OCI-LY7 (cell line): ENCODE data around the gene TM7SF2. TPM values are rescaled to one million over a fixed set of nuclear protein-coding genes. Genes with fewer than 3 reads are reported as not detected.

Source experiments
- Bru-seq: library from RNA; stranded (reverse); fragments of 400-500 nt; gene quantifications from one replicate; lab custom pipeline; 2021; lab: Mats Ljungman, UMichigan
- BruChase-seq, 2 experiments: library from RNA; stranded (reverse); fragments of 400-500 nt; gene quantifications; one replicate each; lab custom pipeline; 2021; lab: Mats Ljungman, UMichigan
- BruUV-seq: library from RNA; stranded (reverse); fragments of 400-500 nt; replicated peaks from 2 replicates; lab custom pipeline; 2021; lab: Mats Ljungman, UMichigan
- CTCF ChIA-PET: fragments of 300-600 bp; sonication (Branson Sonifier 250); formaldehyde crosslinking; loops from one replicate; lab custom pipeline; 2022; ENCODE audit warnings: antibody characterized with exemption; ENCODE audit not compliant: unreplicated experiment; lab: Charles Lee
- POLR2A ChIA-PET: fragments of 300-600 bp; sonication (Branson Sonifier 250); formaldehyde crosslinking; loops from one replicate; lab custom pipeline; 2022; ENCODE audit warnings: antibody characterized with exemption; lab: Charles Lee
- DNase-seq: peaks from one replicate; pipeline ENCODE4 v3.0.0-alpha.2; 2015; ENCODE audit warnings: low spot score
- H2AFZ ChIP-seq: fragments of 200-600 bp; sonication (generic), shearing (Covaris generic); 2 replicates; pipeline ENCODE4 v1.6.1; 2014; ENCODE audit warnings: mild to moderate bottlenecking, antibody characterized with exemption, low read length, moderate library complexity
- H3K27ac ChIP-seq: fragments of 200-600 bp; sonication (generic); 2 replicates; pipeline ENCODE4 v1.5.1; 2014; ENCODE audit warnings: mixed run types, low read depth, mild to moderate bottlenecking, moderate library complexity, low read length, inconsistent platforms; ENCODE audit not compliant: poor library complexity, severe bottlenecking
- H3K36me3 ChIP-seq: fragments of 200-600 bp; sonication (generic); 2 replicates; pipeline ENCODE4 v1.6.1; 2014; ENCODE audit warnings: mild to moderate bottlenecking, antibody characterized with exemption, low read length, moderate library complexity, mixed read lengths; ENCODE audit not compliant: insufficient read depth
- H3K4me1 ChIP-seq: fragments of 200-600 bp; sonication (generic); 2 replicates; pipeline ENCODE4 v1.5.1; 2014; ENCODE audit warnings: mild to moderate bottlenecking, low read length; ENCODE audit not compliant: insufficient read depth, poor library complexity, severe bottlenecking
- H3K4me2 ChIP-seq: fragments of 200-600 bp; sonication (generic); 2 replicates; pipeline ENCODE4 v1.6.1; 2014; ENCODE audit warnings: mild to moderate bottlenecking, low read length
- H3K4me3 ChIP-seq: fragments of 200-600 bp; sonication (generic); 2 replicates; pipeline ENCODE4 v1.5.1; 2014; ENCODE audit warnings: mild to moderate bottlenecking, low read depth, low read length; ENCODE audit not compliant: poor library complexity, severe bottlenecking
- H3K79me2 ChIP-seq: fragments of 200-600 bp; sonication (generic); 2 replicates; pipeline ENCODE4 v1.6.1; 2016; ENCODE audit warnings: low read depth, mild to moderate bottlenecking, low read length, moderate library complexity, mixed read lengths; ENCODE audit not compliant: insufficient read depth
- H3K9me2 ChIP-seq: fragments of 200-600 bp; sonication (generic); 2 replicates; pipeline ENCODE4 v1.6.1; 2016; ENCODE audit warnings: mild to moderate bottlenecking, low read length, mixed read lengths; ENCODE audit not compliant: insufficient read depth
- H3K9me3 ChIP-seq: fragments of 200-600 bp; sonication (generic); 2 replicates; pipeline ENCODE4 v1.6.1; 2014; ENCODE audit warnings: mild to moderate bottlenecking, mixed run types, low read length, mixed read lengths
- H4K20me1 ChIP-seq: fragments of 200-600 bp; sonication (generic); 2 replicates; pipeline ENCODE4 v1.6.1; 2014; ENCODE audit warnings: mild to moderate bottlenecking, antibody characterized with exemption, low read length, moderate library complexity, mixed read lengths; ENCODE audit not compliant: insufficient read depth
- EZH2phosphoT487 ChIP-seq: fragments of 200-600 bp; sonication (generic); IDR thresholded peaks from 2 replicates; pipeline ENCODE4 v1.6.1; 2018; ENCODE audit warnings: low read depth, borderline replicate concordance, mild to moderate bottlenecking, mixed run types, antibody characterized with exemption, low read length, moderate library complexity, mixed read lengths
- intact Hi-C: fragments of 100-400 bp; cut with micrococcal nuclease; formaldehyde crosslinking; loops from one replicate; pipeline ENCODE4 v1.10.0; 2022; ENCODE audit not compliant: unreplicated experiment
- long read RNA-seq: library from polyadenylated mRNA; stranded (forward); transcript quantifications from one replicate; pipeline ENCODE4 v2.0.0, GENCODE V29; 2022
- total RNA-seq, 2 experiments: library from RNA; depleted of rRNA in 1 of 2; stranded (reverse); fragments of >200 nt in 1 of 2; shearing (Covaris generic) in 1 of 2; gene quantifications; 2 replicates each; pipeline ENCODE4 v1.2.3, GENCODE V29; 2014 to 2022
- TF ChIP-seq, protein P1 (sequence below): fragments of 200-600 bp; sonication (generic); conservative IDR thresholded peaks from 2 replicates; pipeline ENCODE4 v1.5.1; 2014; ENCODE audit warnings: mild to moderate bottlenecking, antibody characterized with exemption, low read length, moderate library complexity, mixed read lengths

Gene TM7SF2
- total RNA-seq (2014; rRNA removed; shearing (Covaris generic)) (25.8 and 30.1 TPM in 2 replicates), total RNA-seq (2022) (46.7 and 54.1 TPM in 2 replicates), Bru-seq, nascent RNA (percentile 56 among the genes with signal in this experiment), BruChase-seq, experiment 1, labeled RNA remaining after a 6-hour chase (percentile 68 among the genes with signal in this experiment), BruChase-seq, experiment 2, labeled RNA remaining after a 2-hour chase (percentile 67 among the genes with signal in this experiment)
- long read RNA-seq, transcript TM7SF2-201 (10 exons, 1,722 nt) = major isoform, 17 of 47 reads
- long read RNA-seq, transcript TM7SF2-217 (8 exons, 2,094 nt) = minor isoform, 7 of 47 reads
- long read RNA-seq, partial matches to known transcripts = 5 of 47 reads
- long read RNA-seq, other reads (novel, unspliced or antisense) = 13 of 47 reads

DNA sequence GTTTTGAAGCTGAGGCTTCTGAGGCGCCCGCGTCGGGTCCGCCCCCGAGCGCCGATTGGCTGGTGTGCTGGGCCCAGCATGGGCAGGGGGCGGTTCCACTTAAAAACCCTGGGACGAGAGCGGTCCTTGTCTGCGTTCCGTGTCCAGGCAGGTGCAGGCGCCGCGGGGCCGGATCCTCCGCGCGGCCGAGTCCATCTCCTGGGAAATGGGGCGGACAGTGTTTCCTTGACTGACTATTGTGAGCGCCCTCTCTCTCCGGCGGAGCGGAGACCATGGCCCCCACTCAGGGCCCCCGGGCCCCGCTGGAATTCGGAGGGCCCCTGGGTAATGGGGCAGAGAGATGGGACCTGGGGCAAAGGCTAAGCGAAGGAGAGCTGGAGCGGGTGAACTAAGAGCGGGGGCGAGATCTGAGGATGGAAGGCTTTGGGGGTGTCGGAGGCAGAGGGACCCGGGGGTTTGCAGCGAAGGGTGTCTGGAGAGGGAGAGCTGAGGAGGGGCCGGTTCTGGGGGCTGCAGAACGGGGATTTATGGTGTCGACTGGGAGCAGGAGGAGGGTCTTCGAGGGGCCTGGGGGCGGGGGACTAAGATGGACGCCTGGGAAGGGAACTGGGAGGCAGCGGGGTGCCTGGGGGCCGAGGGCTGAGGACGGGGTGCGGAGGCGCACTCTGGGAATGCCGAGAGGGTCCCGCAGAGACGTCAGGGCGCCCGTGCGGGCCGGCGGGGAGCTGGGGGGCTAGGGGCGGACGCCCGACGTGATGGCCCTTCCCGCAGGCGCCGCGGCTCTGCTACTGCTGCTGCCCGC, at the start of gene TM7SF2:
Gene TM7SF2 (plus strand): TSS at position 129 of the 802 bp plus-strand sequence. CDS start 144 bp downstream, at position 273.
- ChIA-PET CTCF (interaction anchor here (0.9 to 1.7 kb wide), 3 partner anchors 10 to 261 kb away, joined by 3 to 4 read pairs (median 4); partner anchors contain the start of gene FAU), POLR2A (interaction anchor here (1.0 to 2.2 kb wide), 5 partner anchors 13 to 386 kb away, joined by 3 to 14 read pairs (median 4); no protein-coding TSS in a partner anchor)
- peak within 1 kb of the TSS; percentile 49; the same call in 1 of the 2 replicates for H2AFZ ChIP-seq
- intact Hi-C loops = loop anchor here (1.0 to 10.0 kb wide), 4 partner anchors 99 to 337 kb away; partner anchors contain the start of genes CDC42EP2 and SF1
- H4K20me1 ChIP-seq = peaks cover 8% of the 10 kb centered on the region; the same call in 1 of the 2 replicates
- H3K9me2 ChIP-seq = no peaks in the 10 kb centered on the region
- peak; percentile 97 for DNase-seq
- H3K36me3 ChIP-seq = peaks cover 47% of the 10 kb centered on the region
- no peaks in the 10 kb centered on the region for H3K9me3 ChIP-seq
- peak within 1 kb of the TSS; percentile 73 for H3K27ac ChIP-seq
- no peak for TF ChIP-seq EZH2phosphoT487
- TF ChIP-seq, protein P1, sequence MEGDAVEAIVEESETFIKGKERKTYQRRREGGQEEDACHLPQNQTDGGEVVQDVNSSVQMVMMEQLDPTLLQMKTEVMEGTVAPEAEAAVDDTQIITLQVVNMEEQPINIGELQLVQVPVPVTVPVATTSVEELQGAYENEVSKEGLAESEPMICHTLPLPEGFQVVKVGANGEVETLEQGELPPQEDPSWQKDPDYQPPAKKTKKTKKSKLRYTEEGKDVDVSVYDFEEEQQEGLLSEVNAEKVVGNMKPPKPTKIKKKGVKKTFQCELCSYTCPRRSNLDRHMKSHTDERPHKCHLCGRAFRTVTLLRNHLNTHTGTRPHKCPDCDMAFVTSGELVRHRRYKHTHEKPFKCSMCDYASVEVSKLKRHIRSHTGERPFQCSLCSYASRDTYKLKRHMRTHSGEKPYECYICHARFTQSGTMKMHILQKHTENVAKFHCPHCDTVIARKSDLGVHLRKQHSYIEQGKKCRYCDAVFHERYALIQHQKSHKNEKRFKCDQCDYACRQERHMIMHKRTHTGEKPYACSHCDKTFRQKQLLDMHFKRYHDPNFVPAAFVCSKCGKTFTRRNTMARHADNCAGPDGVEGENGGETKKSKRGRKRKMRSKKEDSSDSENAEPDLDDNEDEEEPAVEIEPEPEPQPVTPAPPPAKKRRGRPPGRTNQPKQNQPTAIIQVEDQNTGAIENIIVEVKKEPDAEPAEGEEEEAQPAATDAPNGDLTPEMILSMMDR = no peak
- peaks cover 11% of the 10 kb centered on the region for H3K79me2 ChIP-seq
- peak within 1 kb of the TSS; percentile 69 for H3K4me3 ChIP-seq
- peak within 1 kb of the TSS; percentile 91 for H3K4me2 ChIP-seq
- H3K4me1 ChIP-seq = peaks cover 55% of the 10 kb centered on the region
- BruUV-seq = no TSS peak

GRCh38 chr11:65063532-65063931, 48.1 kb upstream of the TM7SF2 start:
- no peak overlapping the region for H3K4me2 ChIP-seq
- TF ChIP-seq, protein P1 = no peak
- no peak for TF ChIP-seq EZH2phosphoT487
- no peaks in the 10 kb centered on the region for H3K9me2 ChIP-seq
- no peak overlapping the region for H3K27ac ChIP-seq
- peaks cover 27% of the 10 kb centered on the region for H3K4me1 ChIP-seq
- no peaks in the 10 kb centered on the region for H3K79me2 ChIP-seq
- intact Hi-C loops = no loop called here
- H3K4me3 ChIP-seq = no peak overlapping the region
- H3K36me3 ChIP-seq = no peaks in the 10 kb centered on the region
- POLR2A ChIA-PET = no interaction called here
- CTCF ChIA-PET = no interaction called here
- H3K9me3 ChIP-seq = no peaks in the 10 kb centered on the region
- BruUV-seq = no TSS peak
- no peaks in the 10 kb centered on the region for H4K20me1 ChIP-seq
- H2AFZ ChIP-seq = no peak overlapping the region
- no peak for DNase-seq
